ENCODE measurements around the gene TMEM109.
A peak's percentile ranks its signal among the peaks of the same experiment; 100 is the strongest.

TMEM109 gene, protein sequence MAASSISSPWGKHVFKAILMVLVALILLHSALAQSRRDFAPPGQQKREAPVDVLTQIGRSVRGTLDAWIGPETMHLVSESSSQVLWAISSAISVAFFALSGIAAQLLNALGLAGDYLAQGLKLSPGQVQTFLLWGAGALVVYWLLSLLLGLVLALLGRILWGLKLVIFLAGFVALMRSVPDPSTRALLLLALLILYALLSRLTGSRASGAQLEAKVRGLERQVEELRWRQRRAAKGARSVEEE

DNA sequence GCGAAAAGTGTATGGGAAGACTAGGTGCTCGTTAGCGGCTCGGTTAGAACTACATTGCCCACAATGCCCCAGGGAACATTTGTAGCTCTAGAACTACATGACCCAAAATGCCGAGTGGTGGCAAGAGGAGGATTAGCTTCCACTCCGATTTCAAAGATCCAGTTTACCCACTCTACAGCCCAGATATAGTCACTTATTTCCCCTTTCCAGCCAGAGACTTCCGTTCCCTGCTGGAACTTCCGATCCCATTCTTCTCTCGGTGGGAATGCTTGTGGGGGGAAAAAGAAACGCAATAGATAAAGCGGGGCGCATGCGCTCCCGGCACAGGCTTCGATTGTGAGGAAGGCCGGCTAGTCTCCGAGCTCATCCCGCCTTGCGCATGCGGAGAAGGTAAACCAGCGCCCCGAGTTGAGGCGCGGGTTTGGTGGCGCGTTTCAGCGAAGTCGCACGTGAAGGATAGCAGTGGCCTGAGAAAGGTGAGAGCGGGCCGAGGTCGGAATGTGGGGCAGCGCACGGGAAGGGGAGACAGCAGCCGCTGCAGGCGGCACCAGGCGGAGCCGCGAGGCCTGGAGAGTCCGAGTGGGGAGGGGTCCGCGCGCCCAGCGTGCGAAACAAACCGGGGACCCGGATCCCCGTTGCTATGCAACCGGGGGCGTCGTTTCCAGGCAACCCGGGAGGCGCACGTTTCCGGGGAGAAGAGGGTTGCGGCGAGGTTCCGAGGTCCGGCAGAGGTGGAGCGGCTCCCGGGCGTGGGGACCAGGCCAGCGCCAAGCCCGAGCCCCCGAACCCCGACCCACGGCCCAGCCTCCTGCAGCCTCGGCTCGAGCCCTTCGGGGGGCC, at the start of gene TMEM109:
Gene TMEM109 (plus strand): TSS at position 366 of the 840 bp plus-strand sequence. CDS start 5,536 bp downstream, outside the sequence.
- peak in 55 of 56 donors; percentile 50 to 97 (median 83) for DNase-seq

DNA sequence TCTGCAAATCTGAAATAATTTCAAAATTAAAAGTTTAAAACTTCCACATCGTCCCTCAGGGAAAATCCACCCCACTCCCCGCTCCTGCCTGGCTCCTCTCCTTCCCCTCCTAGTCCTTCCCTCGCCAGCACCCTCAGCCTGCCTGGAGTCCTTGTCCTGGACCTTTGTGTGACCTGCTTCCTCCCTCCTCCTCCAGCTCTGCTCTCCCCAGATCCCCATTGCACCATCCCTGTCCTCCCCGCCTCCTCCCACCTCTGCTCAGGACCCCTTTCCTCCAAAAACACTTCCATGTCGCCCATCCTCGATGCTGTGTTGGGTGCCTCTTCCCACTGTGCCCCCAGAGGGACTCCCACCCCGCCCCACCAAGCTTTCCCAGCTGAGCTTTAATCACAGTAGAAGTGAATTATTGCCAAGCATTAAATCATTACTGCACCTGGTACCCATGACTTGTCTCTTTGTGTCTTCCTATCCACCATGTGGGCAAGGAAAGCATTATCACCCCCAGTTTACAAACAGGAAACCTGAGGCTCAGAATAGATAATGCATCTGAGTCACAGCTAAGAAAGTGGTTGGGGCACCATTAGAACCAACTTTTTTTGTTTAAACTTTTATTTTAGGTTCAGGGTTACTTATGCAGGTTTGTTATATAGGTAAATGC, 49.0 kb upstream of the TMEM109 start:
- DNase-seq = no peak

DNA sequence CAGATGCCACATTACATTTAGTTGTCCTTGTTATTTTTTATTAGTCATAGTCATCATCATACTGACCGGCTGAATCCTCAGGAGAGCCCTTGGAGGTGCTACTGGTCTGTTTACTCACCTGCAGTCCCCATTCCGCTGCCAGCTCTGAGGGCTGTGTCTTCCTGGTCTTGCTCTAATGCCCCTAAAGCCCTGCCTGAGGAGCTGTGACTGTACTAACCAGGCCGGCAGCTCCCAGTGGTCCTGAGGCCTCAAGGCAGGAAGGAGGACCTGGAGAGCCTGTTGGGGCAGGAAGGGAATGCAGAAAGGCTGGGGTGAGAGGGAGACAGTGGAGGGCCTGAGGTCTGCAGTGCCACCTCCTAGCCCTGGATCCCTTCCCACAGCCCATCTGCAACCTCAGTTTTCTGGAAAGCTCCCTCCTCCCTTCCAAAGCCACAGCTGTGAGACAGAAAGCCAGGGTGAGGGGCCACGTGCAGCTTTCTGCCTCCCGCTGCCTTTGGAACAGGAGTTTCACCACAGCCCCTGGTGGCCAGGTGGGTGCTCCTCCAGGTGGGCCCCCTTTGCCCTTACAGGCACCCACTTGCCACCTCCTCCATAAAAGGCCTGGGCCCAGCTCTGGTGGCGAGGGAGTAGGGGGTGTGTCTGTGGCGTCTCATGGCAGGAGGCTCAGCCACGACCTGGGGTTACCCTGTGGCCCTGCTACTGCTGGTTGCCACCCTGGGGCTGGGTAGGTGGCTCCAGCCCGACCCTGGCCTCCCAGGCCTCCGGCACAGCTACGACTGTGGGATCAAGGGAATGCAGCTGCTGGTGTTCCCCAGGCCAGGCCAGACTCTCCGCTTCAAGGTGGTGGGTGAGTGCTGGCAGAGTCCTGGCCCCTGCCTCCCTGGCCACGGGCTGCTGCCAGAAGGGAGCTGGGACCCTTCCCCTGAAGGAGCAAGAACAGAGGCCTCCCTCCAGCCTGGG, 46.8 kb upstream of the TMEM109 start, which contains the start of gene ZP1:
Gene ZP1 (plus strand): TSS at position 632 of the 960 bp plus-strand sequence. CDS start 20 bp downstream, at position 652.
- DNase-seq = no peak

DNA sequence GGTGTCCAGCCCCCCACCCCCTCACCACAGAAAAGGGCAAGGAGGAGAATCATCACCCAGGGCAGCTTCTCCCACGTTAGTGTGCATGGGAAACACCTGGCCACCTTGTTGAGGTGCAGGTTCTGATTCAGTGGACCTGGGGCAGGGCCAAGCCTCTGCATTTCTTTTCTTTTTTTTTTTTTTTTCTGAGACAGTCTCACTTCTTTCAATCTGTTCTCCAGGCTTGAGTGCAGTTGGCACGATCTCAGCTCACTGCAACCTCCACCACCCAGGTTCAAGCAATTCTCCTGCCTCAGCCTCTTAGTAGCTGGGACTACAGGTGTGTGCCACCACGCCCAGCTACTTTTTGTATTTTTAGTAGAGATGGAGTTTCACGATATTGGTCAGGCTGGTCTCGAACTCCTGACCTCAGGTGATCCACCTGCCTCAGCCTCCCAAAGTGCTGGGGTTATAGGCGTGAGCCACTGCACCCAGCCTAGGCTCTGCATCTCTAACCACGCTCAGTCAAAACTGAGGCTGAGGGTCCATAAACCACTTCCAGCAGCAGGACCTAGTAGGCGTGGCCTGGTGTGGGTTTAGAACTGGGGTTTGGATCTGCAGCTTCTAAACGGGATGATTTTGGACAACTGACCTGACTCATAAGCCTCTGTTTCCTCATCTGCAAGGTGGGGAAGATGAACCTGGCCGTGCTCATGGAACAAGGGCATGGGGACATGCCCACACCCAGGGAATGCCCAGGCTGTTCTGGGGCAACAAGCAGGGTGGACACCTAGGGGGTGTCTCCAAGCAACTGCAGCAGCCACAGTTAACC, 45.9 kb upstream of the TMEM109 start:
- no peak for DNase-seq

DNA sequence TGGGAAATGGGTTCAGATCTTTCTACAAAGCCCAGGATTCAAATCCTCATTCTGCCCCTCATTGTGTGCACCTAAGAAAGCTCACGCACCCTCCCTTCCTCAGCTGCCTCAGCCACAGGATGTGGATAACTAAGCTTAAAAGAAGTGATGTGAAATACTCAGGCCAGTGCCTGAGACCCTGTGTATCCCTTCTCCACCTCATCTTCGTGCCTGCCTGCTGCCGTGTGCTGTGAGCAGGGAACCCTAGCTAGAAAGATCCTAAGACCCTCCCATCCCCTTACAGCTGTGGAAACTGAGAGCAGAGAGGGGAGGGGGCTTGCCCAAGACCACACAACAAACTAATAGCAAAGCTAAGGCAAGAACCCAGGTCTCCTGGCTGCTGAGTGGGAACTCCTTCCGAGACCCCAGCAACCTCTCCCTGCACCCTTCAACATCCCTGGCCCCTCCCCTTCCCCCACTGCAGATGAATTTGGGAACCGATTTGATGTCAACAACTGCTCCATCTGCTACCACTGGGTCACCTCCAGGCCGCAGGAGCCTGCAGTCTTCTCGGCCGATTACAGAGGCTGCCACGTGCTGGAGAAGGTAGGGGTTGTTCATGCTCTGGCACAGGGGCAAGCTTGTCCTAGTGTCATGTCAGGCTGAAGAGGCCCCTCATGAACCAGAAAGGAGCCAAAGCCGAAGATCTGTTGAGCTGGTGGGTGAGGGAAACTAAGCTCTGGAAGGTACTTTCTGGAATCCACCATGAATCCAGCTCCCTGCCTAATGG, 45.1 kb upstream of the TMEM109 start:
- DNase-seq = no peak

DNA sequence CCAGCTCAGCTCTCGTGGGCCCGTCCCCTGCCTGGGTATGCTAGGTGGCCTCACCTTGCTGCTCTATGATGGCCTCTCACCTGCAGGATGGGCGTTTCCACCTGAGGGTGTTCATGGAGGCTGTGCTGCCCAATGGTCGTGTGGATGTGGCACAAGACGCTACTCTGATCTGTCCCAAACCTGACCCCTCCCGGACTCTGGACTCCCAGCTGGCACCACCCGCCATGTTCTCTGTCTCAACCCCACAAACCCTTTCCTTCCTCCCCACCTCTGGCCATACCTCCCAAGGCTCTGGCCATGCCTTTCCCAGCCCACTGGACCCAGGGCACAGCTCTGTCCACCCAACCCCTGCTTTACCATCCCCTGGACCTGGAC, 44.5 kb upstream of the TMEM109 start:
- no peak for DNase-seq

DNA sequence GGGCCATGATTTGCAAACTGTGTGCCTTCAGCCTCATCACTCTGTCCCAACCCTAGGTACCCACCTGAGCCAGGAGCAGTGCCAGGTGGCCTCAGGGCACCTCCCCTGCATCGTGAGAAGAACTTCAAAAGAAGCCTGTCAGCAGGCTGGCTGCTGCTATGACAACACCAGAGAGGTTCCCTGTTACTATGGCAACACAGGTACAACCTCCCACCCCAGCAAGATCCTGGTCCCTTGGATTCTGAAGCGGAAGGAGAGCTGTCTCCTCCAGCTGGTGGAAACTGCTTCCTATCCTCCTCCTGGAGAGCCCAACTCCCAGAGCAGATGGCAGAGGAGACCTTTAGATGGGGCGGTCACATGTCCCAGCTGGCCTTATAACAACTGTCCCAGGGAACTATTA, 43.7 kb upstream of the TMEM109 start:
- peak in 3 of 56 donors; percentile 4 to 28 (median 14) for DNase-seq

DNA sequence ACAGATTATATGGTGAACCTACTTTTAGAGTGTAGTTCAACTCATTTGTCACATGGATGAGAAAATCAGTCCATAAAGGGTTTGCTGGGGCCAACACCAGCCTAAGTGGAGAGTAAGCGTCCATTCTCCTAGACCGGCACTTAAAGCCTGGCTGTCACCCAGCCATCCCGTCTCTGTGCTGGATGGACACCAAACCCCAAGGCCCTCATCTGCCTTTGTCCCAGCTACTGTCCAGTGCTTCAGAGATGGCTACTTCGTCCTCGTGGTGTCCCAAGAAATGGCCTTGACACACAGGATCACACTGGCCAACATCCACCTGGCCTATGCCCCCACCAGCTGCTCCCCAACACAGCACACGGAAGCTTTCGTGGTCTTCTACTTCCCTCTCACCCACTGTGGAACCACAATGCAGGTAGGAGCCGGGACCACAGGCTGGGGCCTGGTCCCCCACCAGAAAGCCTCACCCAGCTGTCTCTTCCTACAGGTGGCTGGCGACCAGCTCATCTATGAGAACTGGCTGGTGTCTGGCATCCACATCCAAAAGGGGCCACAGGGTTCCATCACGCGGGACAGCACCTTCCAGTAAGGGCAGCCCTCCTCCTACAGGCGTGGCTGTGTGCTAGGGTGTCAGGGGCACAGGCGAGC, 43.1 kb upstream of the TMEM109 start:
- DNase-seq = no peak

DNA sequence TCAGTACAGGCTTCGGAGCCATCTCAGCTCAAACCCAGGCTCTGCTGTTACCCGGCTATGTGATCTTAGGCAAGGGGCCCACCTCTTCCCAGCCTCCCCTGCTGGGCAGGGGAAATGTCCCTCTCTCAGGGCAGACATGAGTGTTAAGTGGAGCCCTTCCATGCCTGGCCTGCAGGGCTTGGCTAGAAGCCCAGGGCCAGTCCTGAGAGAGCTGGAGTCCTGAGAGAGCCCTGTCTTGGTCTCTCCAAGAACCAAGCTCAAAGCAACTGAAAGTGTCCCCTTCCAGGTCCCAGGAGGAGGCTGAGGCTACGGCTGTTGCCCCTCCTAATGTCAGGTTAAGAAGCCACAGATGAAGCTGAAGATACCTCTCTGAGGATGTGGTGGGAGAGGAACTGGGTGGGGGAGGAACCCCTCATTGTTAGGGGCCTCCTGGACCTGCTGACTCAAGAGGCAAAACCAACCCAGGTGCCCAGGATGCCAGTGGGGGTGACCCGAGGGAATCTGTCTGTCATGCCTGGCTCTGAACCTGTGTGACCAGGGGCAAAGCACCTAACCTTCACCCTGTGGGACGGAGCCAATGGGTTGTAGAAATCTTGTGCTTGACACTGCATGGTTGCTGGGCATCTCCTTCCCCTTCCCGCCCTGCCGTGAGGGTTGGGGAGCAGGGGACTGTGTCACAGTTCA, 42.4 kb upstream of the TMEM109 start:
- DNase-seq = peak in 1 of 56 donors; percentile 17

DNA sequence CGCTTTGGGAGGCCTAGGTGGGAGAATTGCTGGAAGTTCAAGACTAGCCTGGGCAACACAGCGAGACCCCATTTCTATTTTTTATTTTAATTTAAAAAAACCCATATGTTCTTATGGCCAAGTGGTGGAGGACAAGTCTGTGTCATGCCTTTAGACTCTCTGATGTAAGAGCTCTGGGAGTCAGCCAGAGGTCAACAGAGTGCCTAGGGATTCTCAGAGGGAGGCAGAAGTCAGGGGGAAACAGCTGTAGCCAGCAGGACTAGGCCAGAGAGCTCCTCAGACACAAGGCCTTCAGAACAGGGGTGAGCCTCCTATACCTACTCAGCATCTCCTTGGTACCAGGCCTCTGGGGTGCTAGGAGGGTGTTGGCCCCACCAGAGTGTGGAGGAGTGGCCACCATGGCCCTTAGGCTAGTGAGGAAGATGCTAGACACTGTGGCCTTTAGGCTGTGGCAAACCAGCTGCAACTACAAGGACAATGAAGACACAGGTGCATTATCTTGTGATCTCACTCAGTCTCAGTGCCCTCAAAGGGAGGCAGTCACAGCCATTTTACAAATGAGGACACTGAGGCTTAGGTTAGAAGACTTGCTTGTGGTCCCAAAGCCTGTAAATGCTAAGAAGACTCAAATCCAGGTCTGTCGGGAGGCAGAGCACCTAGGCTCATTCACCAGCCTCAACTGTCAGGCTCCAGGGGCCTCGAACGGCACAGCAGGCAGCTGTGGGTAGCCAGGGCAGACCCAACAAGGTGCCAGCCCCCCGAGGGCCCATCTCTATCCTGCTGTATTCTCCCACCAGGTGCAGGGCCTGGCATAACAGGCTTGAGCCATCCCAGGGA, 41.6 kb upstream of the TMEM109 start:
- no peak for DNase-seq

DNA sequence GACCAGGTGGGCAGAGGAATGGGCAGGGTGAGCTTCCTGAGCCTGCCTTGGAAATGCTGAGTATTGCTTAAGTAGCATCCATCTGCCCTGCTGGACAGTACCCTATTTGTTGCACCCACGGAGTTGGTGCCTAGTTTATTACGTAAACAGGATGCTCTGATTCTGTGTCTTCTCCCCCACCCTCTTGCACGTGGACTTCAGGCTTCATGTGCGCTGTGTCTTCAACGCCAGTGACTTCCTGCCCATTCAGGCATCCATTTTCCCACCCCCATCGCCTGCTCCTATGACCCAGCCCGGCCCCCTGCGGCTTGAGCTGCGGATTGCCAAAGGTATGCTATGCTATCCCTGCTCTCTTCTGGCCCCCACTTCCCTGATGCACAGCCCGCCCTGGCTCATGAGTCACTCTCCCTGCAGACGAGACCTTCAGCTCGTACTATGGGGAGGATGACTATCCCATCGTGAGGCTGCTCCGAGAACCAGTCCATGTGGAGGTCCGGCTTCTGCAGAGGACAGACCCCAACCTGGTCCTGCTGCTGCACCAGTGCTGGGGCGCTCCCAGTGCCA, 40.9 kb upstream of the TMEM109 start:
- no peak for DNase-seq

DNA sequence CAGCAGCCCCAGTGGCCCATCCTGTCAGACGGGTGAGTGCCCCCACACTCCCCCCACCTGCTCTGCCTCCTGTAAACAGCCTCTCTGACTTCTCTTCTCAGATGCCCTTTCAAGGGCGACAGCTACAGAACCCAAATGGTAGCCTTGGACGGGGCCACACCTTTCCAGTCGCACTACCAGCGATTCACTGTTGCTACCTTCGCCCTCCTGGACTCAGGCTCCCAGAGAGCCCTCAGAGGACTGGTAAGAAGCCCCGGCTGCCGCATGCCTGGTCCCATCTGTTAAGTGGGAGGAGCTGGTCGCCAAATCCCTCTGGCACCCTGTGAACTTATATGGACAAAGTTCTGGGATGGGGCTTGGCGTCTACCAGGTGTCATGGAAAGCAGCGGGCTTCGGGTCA, 40.4 kb upstream of the TMEM109 start:
- DNase-seq = no peak

DNA sequence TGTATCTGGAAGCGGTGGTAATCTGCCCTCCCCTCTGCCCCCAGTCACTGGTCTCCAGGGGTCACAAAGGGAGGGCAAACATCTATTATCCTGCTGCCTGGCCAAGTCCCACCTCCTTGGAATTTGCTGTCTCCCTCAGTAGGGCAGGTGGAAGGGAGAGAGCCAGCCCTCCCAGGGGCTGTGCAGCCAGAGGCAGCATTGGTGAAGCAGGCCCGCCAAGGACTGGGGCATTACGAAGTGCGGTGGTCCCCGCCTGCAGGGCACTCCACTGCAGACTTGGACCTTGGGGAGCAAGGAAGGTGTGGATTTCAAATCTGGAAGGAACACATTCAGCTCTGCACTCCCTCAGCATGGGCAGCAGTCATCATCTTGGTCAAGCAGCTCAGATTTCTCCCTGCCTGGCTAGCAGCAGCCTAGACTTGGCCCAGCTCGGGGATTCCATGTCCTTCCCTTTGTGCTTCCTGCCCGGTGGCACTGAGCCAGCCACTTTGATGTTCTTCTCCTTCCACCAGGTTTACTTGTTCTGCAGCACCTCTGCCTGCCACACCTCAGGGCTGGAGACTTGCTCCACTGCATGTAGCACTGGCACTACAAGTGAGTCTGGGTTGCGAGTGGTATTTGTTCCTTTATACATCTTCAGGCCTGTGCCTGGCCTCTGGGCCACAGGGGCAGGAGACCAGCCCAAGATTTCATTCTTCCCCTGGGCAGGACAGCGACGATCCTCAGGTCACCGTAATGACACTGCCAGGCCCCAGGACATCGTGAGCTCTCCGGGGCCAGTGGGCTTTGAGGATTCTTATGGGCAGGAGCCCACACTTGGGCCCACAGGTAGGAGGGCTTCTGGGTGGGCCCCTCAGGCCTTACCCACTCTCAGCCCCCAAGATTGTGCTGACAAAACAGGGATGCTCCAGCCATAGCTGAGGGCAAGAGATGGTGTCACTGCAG, 39.3 kb upstream of the TMEM109 start:
- no peak for DNase-seq

DNA sequence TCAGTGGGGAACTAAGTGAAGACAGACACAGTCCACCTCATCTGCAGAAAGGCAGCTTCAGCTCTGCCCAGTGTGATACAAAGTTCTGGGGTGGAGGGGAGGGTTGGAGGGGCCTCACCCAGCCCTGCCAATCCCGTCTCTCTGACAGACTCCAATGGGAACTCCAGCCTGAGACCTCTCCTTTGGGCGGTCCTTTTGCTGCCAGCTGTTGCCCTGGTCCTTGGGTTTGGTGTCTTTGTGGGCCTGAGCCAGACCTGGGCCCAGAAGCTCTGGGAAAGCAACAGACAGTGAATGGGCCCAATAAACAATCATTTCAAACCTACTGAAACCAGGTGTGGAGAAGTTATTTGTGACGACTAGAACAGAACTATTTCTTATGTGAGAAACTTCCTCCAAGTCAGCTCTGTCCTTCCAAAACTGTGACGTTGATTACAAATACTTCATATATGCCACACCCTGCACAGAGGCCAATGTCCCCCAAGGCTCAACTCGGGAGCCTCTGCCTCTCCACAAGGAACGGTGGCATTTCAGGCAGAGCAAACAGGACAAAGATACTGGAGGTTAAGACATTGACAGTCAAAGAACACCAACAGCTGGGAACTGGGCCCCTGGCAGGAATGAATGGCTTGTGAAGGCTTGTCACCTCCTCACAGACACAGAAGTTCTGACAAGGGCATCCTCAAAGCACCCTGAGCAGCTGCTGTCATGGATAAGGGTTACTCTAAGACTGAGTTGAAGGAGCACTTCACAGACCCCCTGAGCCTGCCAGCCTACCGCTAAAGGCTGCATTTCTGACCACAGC, 38.4 kb upstream of the TMEM109 start:
- no peak for DNase-seq

DNA sequence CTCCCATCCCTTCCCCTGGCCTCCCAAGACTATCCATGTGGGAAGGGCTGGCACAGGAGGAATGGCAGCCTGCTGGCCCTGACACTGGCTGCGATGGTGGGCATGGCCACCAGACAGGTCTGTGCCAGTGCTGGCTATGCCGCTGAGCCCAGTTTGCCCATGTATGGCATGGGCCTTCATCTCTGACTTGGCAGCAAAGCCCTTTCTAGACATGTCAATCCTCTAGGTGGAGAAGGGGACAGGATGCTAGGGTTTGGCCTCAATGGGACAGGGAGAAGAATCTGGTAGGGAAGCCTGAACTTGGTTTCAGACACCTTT, 37.8 kb upstream of the TMEM109 start:
- no peak for DNase-seq
